Measurements from ENCODE around the gene LRP5.

DNA sequence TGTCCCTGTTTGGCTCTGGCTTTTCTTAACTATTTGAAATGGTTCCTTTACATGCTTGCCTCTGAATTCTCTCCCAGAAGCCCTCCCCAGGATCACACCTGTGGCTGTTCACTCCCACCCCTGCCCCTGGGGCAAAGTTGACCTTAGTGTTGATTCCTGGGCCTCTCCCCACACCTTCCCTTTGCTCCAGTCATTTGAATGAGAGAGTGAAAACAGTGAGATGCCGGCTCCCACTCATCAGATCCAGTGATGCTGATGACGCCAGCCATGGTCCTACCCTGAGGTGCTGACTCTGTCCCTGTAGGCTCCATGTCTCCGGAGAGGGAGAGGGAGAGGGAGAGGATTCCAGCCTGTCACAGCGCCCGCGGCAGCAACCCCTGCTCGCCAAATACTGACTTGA, 40.7 kb downstream of the LRP5 start:
- TF ChIP-seq, protein P1, sequence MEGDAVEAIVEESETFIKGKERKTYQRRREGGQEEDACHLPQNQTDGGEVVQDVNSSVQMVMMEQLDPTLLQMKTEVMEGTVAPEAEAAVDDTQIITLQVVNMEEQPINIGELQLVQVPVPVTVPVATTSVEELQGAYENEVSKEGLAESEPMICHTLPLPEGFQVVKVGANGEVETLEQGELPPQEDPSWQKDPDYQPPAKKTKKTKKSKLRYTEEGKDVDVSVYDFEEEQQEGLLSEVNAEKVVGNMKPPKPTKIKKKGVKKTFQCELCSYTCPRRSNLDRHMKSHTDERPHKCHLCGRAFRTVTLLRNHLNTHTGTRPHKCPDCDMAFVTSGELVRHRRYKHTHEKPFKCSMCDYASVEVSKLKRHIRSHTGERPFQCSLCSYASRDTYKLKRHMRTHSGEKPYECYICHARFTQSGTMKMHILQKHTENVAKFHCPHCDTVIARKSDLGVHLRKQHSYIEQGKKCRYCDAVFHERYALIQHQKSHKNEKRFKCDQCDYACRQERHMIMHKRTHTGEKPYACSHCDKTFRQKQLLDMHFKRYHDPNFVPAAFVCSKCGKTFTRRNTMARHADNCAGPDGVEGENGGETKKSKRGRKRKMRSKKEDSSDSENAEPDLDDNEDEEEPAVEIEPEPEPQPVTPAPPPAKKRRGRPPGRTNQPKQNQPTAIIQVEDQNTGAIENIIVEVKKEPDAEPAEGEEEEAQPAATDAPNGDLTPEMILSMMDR (conservative IDR thresholded peaks at IDR 0.05; ENCODE audit: low read length), result no peak
- no peak for TF ChIP-seq EZH2phosphoT487 (IDR thresholded peaks at IDR 0.05; ENCODE audit: borderline replicate concordance)

Measured in Loucy (cell line).